AG10803 (cell line): ENCODE data around the gene DACT3.
A peak's percentile ranks its signal among the peaks of the same experiment; 100 is the strongest.

Experiments used
- DNase-seq: peaks from one replicate; pipeline ENCODE4 v3.0.0; 2010; ENCODE audit warnings: low read depth
- H3K4me3 ChIP-seq: 2 replicates; pipeline ENCODE4 v1.5.1; 2011; ENCODE audit warnings: mild to moderate bottlenecking, low read length, control low read depth
- TF ChIP-seq, protein P1 (sequence below): conservative IDR thresholded peaks from 2 replicates; pipeline ENCODE4 v1.5.1; 2011; ENCODE audit warnings: mild to moderate bottlenecking, low read length, control low read depth, inconsistent platforms

Gene DACT3

GRCh38 chr19:46607448-46607841 is 53.5 kb downstream of the DACT3 start:
- no peak overlapping the region for H3K4me3 ChIP-seq
- DNase-seq: no peak
- TF ChIP-seq, protein P1, sequence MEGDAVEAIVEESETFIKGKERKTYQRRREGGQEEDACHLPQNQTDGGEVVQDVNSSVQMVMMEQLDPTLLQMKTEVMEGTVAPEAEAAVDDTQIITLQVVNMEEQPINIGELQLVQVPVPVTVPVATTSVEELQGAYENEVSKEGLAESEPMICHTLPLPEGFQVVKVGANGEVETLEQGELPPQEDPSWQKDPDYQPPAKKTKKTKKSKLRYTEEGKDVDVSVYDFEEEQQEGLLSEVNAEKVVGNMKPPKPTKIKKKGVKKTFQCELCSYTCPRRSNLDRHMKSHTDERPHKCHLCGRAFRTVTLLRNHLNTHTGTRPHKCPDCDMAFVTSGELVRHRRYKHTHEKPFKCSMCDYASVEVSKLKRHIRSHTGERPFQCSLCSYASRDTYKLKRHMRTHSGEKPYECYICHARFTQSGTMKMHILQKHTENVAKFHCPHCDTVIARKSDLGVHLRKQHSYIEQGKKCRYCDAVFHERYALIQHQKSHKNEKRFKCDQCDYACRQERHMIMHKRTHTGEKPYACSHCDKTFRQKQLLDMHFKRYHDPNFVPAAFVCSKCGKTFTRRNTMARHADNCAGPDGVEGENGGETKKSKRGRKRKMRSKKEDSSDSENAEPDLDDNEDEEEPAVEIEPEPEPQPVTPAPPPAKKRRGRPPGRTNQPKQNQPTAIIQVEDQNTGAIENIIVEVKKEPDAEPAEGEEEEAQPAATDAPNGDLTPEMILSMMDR: no peak

- H3K4me3 ChIP-seq: no peak overlapping the region
- DNase-seq: no peak
- TF ChIP-seq, protein P1: no peak
Measured at GRCh38 chr19:46606681-46607447, 54.1 kb downstream of the DACT3 start.

DNA sequence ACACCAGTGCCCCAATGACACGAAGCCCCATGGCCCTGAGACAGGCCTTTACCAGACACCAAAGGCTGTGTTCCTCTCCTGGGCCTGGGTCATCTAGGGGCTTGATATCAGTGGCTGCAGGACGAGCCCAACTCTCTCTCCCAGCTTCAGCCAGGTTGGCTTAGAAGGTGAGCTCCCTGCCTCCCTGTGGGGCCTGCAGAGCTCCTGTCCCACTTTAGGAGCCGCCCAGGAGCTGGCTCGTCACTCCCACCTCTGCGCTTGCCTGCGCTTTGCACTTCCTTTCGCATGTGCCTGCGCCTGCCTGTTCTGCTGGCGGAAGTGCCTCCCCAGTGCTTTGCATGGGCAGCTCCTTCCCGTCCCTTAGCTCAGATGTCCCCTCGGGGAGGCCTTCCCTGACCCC is 55.0 kb downstream of the DACT3 start:
- H3K4me3 ChIP-seq: no peak overlapping the region
- DNase-seq: no peak
- TF ChIP-seq, protein P1: no peak

- no peak for DNase-seq
- TF ChIP-seq, protein P1: no peak
- no peak overlapping the region; the same call in 1 of the 2 replicates for H3K4me3 ChIP-seq
Measured at GRCh38 chr19:46605356-46605821, 55.6 kb downstream of the DACT3 start.

DNA sequence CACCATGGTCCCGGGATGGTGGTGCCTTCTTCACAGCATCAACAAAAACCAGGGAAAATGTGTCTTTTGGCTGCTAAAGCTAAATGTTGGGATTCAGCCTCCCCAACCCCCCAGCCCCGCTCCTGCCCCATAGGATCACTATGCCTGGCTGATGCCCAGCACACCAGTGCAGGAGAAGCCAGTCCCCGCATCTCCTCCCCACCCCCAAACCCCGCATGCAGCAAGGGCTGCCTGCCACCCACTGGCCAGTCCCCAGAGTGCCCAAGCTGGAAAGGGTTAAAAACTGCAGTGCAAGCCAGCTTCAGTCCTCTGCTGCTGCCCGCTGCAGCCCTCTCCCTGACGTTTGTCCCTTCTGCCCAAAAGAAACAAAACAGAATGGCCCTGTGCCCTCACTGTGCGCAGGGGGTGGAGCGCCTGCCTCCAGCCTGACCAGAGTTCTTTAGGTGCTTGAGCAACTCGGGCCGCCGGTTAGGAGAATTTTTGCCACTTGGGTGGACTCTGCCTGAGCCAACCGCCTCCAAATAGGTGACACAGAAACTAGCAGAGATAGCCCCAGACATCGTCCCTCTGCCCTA is 56.1 kb downstream of the DACT3 start:
- TF ChIP-seq, protein P1: 0 out of 2 replicates have a peak, but pooled peaks have one; percentile 14
- no peak for DNase-seq
- no peak overlapping the region; the same call in 1 of the 2 replicates for H3K4me3 ChIP-seq

- DNase-seq: no peak
- TF ChIP-seq, protein P1: no peak
- H3K4me3 ChIP-seq: peak overlapping the region; percentile 96
Measured at GRCh38 chr19:46603752-46604231, 57.2 kb downstream of the DACT3 start.

DNA sequence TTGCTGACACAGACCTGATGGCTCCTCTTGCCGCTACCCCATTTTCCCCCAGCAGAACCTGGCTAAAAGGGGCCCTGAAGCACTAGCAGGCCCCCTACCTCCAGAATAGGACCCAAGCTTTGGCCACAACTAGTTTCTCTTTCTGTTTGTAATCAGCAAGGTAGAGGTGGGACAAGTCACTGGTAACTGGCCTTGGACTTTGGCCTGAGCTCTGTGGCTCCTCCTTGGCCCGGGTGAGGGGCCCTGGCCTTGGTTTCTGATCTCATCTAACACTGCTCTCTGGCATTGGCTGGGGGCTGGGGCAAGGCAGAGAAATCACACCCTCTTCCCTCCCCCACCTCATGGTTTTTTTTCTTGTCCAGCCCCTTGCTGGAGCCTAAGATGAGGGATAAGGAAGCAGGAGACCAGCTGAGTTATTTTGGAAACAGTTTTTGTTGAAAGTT is 57.8 kb downstream of the DACT3 start:
- TF ChIP-seq, protein P1: no peak
- no peak for DNase-seq

More for the DNA sequence above, 57.8 kb downstream of the DACT3 start:
- peak overlapping the region; percentile 96 for H3K4me3 ChIP-seq
